Esophagus squamous epithelium (tissue), 4 donors: ENCODE results near the gene OGN.

Source experiments
- POLR2A ChIP-seq, 4 donors: fragments of 450-650 bp; IDR thresholded peaks; one replicate each; pipeline ENCODE4 v1.6.1; 2017; ENCODE audit warnings: antibody characterized with exemption in 4 of 4, mild to moderate bottlenecking in 4 of 4, moderate library complexity in 3 of 4
- TF ChIP-seq, protein P1 (sequence below), 6 experiments: fragments of 450-650 bp in 4 of 6; fragments of 200-600 bp in 2 of 6; sonication (generic) in 2 of 6; IDR thresholded peaks; one replicate each; pipeline ENCODE4 v1.5.1; 2016 to 2019; ENCODE audit warnings: antibody characterized with exemption in 6 of 6, mild to moderate bottlenecking in 4 of 6, moderate library complexity in 4 of 6

DNA sequence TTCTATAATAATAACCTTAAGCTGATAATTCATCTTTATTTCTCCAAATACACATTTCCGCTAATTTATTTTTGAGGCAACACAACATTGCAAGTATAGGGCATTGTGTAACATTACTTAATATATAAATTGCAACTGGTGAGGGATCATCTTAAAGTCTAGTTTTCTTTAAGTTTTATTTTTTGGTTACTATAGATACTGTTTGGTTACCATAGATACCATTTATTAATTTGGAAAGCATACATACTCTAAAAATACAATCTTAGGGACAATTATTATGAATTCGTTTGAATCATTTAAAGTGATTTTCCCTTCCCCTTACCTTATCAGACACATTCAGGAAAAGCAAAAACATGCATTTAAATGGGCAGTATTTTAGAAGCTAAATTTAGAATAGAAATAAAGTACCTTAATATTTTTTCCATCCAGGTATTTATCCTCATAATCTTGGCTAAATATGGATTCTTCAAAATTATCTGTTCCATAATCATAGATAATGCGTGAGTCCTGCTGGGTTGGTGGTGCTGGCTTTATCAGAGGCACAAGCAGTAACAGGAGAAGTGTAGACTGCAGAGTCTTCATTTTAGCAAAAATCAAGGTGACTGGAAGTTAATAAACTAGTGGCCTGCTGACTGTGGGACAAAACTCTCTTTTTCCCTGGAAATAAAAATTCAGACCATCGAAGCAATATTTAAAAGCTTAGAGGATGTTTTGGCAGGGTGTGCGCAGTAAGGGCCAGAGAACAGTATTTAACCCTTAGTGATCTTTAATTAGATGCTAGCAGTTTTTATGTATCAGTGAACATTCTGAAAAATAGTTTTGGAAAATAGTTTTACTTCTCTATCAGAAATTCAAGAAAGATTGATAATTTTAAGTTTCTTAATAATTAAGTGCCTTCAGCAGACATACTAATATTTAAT, 1.3 kb downstream of the OGN start:
- no peak for TF ChIP-seq POLR2A (IDR thresholded peaks at IDR 0.05)
- TF ChIP-seq, protein P1, sequence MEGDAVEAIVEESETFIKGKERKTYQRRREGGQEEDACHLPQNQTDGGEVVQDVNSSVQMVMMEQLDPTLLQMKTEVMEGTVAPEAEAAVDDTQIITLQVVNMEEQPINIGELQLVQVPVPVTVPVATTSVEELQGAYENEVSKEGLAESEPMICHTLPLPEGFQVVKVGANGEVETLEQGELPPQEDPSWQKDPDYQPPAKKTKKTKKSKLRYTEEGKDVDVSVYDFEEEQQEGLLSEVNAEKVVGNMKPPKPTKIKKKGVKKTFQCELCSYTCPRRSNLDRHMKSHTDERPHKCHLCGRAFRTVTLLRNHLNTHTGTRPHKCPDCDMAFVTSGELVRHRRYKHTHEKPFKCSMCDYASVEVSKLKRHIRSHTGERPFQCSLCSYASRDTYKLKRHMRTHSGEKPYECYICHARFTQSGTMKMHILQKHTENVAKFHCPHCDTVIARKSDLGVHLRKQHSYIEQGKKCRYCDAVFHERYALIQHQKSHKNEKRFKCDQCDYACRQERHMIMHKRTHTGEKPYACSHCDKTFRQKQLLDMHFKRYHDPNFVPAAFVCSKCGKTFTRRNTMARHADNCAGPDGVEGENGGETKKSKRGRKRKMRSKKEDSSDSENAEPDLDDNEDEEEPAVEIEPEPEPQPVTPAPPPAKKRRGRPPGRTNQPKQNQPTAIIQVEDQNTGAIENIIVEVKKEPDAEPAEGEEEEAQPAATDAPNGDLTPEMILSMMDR (IDR thresholded peaks at IDR 0.05), result no peak
